ELF-1 (cell line): Measurements from ENCODE around the gene SHISAL2A.
"Not testable (repeated sequence)": the region's sequence is repeated elsewhere in the genome, so short reads cannot be mapped to it uniquely, and the experiment has no call there.

Experiments
- DNase-seq: peaks from one replicate; pipeline ENCODE4 v3.0.0-alpha.2; 2016; ENCODE audit warnings: low read depth, low spot score

The SHISAL2A gene

GRCh38 chr1:52684545-52684944 is 51.6 kb downstream of the SHISAL2A start:
- no peak for DNase-seq

GRCh38 chr1:52686261-52686751 is 53.3 kb downstream of the SHISAL2A start:
- DNase-seq = peak; percentile 89

- DNase-seq = no peak
These were observed 53.9 kb downstream of the SHISAL2A start for GRCh38 chr1:52686830-52687229.

DNA sequence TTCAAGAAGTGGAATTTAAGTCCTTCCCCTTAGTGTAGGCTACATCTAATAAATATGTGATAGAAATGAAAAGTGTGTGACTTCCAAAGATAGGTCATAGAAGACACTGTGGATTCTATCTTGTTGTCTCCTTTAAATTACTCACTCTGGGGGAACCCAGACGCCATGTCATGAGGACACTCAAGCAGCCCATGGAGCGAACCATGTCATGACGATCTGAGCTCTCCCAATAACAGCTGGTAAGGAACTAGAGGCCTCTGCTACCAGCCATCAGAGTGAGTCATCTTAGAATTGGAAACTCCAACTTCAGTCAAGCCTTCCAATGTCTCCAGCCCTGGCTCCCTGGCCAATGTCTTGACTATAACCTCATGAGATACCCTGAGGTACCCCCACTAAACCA is 58.9 kb downstream of the SHISAL2A start:
- no peak for DNase-seq

DNA sequence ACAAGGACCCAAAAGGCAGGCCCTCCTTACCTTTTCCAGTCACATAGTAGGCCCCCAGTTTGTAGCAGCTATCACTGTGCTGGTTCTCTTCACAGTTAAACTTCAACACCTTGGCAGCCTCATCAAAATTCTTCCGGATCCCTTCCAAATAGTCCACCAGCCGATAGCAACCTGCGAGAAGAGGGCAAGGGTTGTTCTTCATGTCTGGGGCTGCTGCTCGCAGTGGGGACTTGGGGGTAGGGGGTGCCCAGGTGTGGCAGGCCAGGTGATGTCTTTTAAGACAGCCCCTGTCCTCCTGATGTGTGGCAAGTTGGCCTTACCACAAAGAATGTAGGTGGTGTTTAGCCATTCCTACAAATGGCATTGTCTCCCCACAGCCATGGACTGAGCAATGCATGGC is 59.7 kb downstream of the SHISAL2A start:
- DNase-seq = no peak

DNA sequence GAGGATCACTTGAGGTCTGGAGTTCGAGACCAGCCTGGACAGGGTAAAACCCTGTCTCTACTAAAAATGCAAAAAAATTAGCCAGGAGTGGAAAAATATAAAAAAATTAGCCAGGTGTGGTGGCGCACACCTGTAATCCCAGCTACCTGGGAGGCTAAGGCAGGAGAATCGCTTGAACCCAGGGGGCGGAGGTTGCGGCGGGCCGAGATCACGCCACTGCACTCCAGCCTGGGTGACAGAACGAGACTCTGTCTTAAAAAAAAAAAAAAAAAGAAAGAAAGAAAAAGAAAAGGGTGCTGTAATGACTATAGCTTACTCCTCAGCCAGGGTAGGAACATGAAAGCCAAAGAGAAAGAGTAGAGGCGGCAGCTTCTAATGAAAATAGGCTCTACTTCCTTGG is 60.4 kb downstream of the SHISAL2A start:
- DNase-seq = not testable (repeated sequence)

DNA sequence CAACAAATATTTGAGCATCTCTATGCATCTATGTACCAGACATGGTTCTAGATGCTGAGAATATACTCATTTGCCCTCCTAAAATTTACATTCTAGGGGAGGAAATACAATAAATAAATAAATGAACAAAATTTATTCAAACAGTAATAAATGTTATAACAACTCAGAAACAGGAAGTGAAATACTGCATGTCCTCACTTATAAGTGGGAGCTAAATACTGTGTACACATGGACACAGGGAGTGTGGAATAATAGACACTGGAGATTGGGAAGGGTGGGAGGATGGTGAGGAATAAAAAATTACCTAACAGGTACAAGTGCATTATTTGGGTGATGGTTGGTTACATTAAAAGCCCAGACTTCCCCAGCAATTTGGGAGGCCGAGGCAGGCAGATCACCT is 60.9 kb downstream of the SHISAL2A start:
- no peak for DNase-seq

- no peak for DNase-seq
These were observed 62.7 kb downstream of the SHISAL2A start for GRCh38 chr1:52695627-52696026.

DNA sequence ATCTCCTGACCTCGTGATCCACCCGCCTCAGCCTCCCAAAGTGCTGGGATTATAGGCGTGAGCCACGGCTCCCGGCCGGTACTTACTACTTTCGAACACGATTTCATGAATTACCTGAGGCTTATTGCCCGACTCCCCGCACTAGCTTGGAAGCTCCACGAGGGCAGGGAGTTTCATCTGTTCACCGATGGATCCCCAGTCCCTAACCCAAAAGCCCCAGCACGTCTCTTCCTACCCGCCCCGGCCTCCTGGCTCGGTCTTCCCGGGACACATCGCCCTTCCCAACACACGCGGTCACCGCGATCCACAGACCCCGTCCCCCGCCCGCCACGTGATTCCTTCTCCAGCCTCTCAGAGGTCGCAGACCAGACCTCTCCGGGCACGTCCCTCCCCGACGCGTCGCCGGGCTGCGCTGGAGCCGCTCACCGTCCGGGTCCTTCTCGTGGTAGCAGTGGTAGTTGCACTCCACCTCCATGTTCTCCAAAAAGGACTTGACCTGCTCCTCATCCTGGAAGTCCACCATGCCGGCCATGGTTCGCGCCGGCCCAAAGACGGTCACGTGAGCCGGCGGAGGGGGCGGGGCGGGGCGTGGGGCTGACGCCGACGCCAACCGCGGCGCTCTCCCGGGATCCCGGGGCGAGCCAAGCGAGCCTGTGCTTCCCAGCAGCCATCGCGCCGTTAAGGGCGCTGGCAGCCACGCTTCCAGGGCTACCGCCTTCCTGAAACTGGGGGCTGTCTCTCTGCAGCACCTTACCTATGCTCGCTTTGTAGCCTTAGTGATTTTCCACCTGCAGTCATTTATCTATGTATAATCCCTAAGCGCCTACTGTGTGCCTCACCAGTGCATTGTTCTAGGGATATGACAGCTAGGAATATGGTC is 65.1 kb downstream of the SHISAL2A start, which contains the start of gene COA7:
COA7 (minus strand) TSS at position 553 of the 880 bp plus-strand sequence; CDS start at position 532, 21 bp downstream.
- DNase-seq = peak; percentile 91

DNA sequence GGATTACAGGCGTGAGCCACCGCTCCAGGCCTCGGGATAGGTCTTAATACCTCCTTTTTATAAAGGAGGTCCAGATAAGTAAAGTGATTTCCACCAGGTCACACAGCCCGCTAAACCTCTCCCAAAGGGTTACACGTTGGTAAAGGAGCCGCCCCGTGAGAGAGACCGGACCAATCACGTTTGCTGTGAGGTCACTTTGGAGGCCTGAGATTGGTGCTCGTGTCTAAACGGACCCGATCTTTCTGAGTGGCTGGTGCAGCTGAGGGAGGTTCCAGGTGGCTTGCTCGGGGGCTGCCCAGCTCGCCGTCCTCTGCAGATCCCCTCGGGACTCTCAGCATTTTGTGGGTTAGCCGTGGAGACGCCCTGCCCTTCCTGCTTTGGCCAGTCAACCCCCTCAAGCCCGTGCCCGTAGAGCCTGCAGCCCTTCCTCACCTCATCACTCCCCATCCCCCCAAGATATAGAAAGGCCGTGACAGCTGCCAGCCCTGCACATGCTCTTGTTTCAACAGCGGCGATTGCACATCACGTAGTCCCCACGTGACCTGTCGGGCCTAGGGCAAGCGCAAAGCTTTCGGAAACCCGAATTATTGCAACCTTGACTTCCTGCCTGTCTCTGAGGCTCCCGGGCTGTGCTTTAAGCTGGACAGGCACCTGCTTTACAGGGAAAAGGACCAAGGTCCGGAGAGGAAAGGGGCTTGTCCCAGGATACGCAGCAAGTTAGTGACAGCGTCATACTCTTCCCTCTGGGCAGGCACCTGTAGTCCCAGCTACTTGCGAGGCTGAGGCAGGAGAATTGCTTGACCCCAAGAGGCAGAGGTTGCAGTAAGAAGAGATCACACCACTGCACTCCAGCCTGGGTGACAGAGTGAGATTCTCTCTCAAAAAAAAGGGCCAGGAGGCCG is 70.2 kb downstream of the SHISAL2A start:
- DNase-seq = peak; percentile 96

DNA sequence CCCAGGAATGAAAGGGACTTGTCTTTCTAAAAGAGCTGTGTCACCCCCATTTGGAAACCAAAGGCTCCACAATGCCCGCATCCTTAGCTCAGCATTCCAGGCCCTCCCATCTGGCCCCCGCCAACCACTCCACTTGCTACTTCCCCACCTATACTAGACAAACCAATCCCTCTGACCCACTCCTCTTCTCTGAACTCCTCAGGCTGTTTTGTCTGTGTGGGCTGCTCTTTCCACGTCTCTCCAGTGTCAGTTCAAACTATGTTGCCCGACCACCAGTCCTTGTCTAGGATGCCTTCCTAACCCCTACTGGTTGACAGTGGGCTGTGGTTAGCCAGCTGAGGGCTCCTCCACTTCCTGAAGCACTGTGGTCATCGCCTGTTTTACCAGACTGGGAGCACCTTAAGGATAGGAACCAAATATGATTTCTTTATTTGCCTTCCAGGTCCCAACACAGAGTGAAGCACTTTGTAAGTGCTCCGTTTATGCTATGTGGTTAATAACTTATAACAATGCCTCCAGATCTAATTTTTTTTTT is 73.2 kb downstream of the SHISAL2A start:
- peak; percentile 42 for DNase-seq
